ENCODE results near the gene FAM50B. TPM values are rescaled to one million over a fixed set of nuclear protein-coding genes. Genes with fewer than 3 reads are reported as not detected.

The FAM50B gene
- total and polyA plus RNA-seq, 2 of the 13 experiments (the other 11 are each of a cell fraction or from before 2014, with no cell fraction given): 0.05 TPM; not detected in 1

GRCh38 chr6:3835055-3835731 lies 14.0 kb upstream of the FAM50B start (continued):
- TF ChIP-seq MIER2 (CRISPR knock-in tag; IDR thresholded peaks at IDR 0.05): peak; percentile 69
- 0 out of 2 replicates have a peak, but pooled peaks have one; percentile 51 for TF ChIP-seq STAT6 (CRISPR knock-in tag; IDR thresholded peaks at IDR 0.05; ENCODE audit: borderline replicate concordance)
- TF ChIP-seq PRDM10 (CRISPR knock-in tag; IDR thresholded peaks at IDR 0.05; ENCODE audit: low read depth): peak; percentile 57; the same call in 1 of the 2 replicates
- TF ChIP-seq ZNF121 (CRISPR knock-in tag; IDR thresholded peaks at IDR 0.05): no peak
- TF ChIP-seq KLF6 (CRISPR knock-in tag; IDR thresholded peaks at IDR 0.05): 0 out of 2 replicates have a peak, but pooled peaks have one; percentile 52
- TF ChIP-seq PAWR (CRISPR knock-in tag; IDR thresholded peaks at IDR 0.05; ENCODE audit: borderline replicate concordance): no peak
- peak; percentile 30; the same call in 1 of the 2 replicates for TF ChIP-seq KDM2A (CRISPR knock-in tag; IDR thresholded peaks at IDR 0.05; ENCODE audit: borderline replicate concordance, low read depth)
- peak; percentile 53; the same call in 1 of the 2 replicates for TF ChIP-seq MAX (IDR thresholded peaks at IDR 0.05)
- peak; percentile 79 for TF ChIP-seq ATF7 (IDR thresholded peaks at IDR 0.05)
- TF ChIP-seq ATF7 (CRISPR knock-in tag; IDR thresholded peaks at IDR 0.05): peak; percentile 93
- 0 out of 2 replicates have a peak, but pooled peaks have one; percentile 57 for TF ChIP-seq ZNF232 (CRISPR knock-in tag; IDR thresholded peaks at IDR 0.05; ENCODE audit: borderline replicate concordance)
- peak; percentile 75; the same call in 1 of the 2 replicates for TF ChIP-seq KDM3A (CRISPR knock-in tag; IDR thresholded peaks at IDR 0.05; ENCODE audit: low read depth)
- TF ChIP-seq MYNN (CRISPR knock-in tag; IDR thresholded peaks at IDR 0.05; ENCODE audit: low read depth): 0 out of 2 replicates have a peak, but pooled peaks have one; percentile 33
- TF ChIP-seq ZNF644 (CRISPR knock-in tag; IDR thresholded peaks at IDR 0.05; ENCODE audit: low read depth): peak; percentile 86; the same call in 1 of the 2 replicates
- TF ChIP-seq ZNF550 (CRISPR knock-in tag; IDR thresholded peaks at IDR 0.05; ENCODE audit: borderline replicate concordance): no peak
- no peak for TF ChIP-seq ZNF136 (CRISPR knock-in tag; IDR thresholded peaks at IDR 0.05; ENCODE audit: low read depth)
- TF ChIP-seq GATAD2A (CRISPR knock-in tag; IDR thresholded peaks at IDR 0.05): peak; percentile 98
- peak; percentile 72 for TF ChIP-seq STAG1 (CRISPR knock-in tag; IDR thresholded peaks at IDR 0.05)
- no peak; the same call in 1 of the 2 replicates for TF ChIP-seq ZNF552 (CRISPR knock-in tag; IDR thresholded peaks at IDR 0.05; ENCODE audit: borderline replicate concordance)
- TF ChIP-seq CTCF (CRISPR knock-in tag; IDR thresholded peaks at IDR 0.05): peak; percentile 75
- peak; percentile 64; the same call in 1 of the 2 replicates for TF ChIP-seq NR2C2 (CRISPR knock-in tag; IDR thresholded peaks at IDR 0.05; ENCODE audit: borderline replicate concordance)
- peak; percentile 62; the same call in 1 of the 2 replicates for TF ChIP-seq FOXJ3 (CRISPR knock-in tag; IDR thresholded peaks at IDR 0.05; ENCODE audit: borderline replicate concordance)

Data from HepG2 (cell line).